A673 (cell line): ENCODE data around the gene SUN1.

Experiments used
- CTCF ChIP-seq: fragments of 300-800, 200-600 bp; sonication (generic); conservative IDR thresholded peaks from 2 replicates; pipeline ENCODE4 v1.5.1; 2017; ENCODE audit warnings: low read depth, mild to moderate bottlenecking, antibody characterized with exemption, low read length, moderate library complexity, mixed read lengths
- EZH2 ChIP-seq: fragments of 200-600 bp; sonication (generic); IDR thresholded peaks from 2 replicates; pipeline ENCODE4 v1.6.1; 2017; ENCODE audit warnings: borderline replicate concordance, low read depth, mild to moderate bottlenecking, mixed read lengths, antibody characterized with exemption, low read length; ENCODE audit not compliant: poor library complexity, severe bottlenecking

GRCh38 chr7:882336-883035 lies 50.2 kb downstream of the SUN1 start:
- TF ChIP-seq CTCF (no peak), EZH2 (no peak)
